ENCODE measurements around the gene ANKRD42. TPM values are rescaled to one million over a fixed set of nuclear protein-coding genes. Genes with fewer than 3 reads are reported as not detected.

Gene ANKRD42
- total RNA-seq, 1 experiment from 2014 or later: 5.7 TPM

DNA sequence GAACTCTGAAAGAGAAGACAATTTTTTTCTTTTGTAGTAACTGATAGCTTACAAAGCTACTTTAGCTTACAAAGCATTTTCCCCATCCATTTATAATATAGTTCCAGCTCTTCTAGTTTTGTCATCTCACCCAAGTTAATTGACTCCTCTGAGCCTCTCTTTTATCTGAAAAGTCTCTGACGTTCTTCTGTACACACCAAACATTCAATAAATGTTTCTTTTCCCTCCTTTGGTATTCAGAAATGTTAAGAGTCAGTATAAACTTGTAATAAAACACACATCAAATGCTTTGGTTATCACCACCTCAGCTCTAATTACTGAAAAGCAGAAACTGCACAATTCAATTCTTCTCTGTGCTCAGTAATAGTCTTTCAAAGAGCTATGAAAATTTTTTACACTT lies 86.7 kb downstream of the ANKRD42 start (continued):
- TF ChIP-seq, protein P1, sequence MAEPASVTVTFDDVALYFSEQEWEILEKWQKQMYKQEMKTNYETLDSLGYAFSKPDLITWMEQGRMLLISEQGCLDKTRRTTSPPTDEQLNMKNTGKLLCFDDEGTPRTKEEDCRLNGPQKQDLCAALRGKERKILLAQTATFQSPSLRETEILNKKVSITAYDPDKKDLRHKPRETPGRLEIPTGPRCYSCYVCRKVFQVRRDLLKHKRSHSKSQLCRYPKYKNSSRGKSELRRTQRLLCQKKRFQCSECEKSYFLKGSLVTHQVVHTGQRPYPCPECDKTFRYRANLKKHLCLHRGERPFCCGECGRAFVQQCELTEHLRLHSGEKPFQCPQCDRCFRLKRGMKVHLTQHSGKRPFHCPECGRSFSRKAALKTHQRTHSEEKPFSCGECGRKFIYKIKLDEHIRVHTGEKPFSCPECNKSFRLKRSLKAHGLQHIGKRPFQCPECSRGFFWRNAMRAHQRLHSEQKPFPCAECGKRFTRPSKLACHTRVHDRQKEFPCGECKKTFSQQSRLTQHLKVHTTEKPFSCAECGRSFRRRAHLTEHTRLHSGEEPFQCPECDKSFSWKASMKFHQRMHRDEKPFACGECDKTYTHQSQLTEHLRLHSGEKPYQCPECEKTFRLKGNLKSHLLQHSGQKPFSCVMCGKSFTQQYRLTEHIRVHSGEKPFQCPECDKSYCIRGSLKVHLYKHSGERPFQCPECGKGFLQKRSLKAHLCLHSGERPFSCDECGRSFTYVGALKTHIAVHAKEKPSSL (CRISPR knock-in tag; conservative IDR thresholded peaks at IDR 0.05): no peak
- no peak for TF ChIP-seq ZNF671 (CRISPR knock-in tag; IDR thresholded peaks at IDR 0.05)

GRCh38 chr11:83282084-83282716 lies 88.7 kb downstream of the ANKRD42 start:
- H3K4me1 Mint-ChIP-seq: peaks cover 29% of the 10 kb centered on the region
- POLR2A ChIA-PET: no interaction called here
- peak overlapping the region; percentile 13; the same call in 1 of the 2 replicates for H3K27ac Mint-ChIP-seq
- no peak overlapping the region; the same call in 1 of the 2 replicates for H3K4me3 Mint-ChIP-seq
- CTCF ChIA-PET: interaction anchor here (0.8 to 2.0 kb wide), 4 partner anchors 11 to 537 kb away, joined by 3 to 9 read pairs (median 3); no protein-coding TSS in a partner anchor
- ATAC-seq (no peak), DNase-seq (ENCODE audit: low spot score) (no peak)
- no peaks in the 10 kb centered on the region for H3K9me3 Mint-ChIP-seq
- no peaks in the 10 kb centered on the region for H3K27me3 Mint-ChIP-seq (ENCODE audit: low read depth)
- peaks cover 24% of the 10 kb centered on the region for H3K36me3 Mint-ChIP-seq
- TF ChIP-seq ZMAT4 (CRISPR knock-in tag; IDR thresholded peaks at IDR 0.05): no peak
- no peak for TF ChIP-seq GABPB1 (CRISPR knock-in tag; IDR thresholded peaks at IDR 0.05)
- no peak for TF ChIP-seq ZNF423 (CRISPR knock-in tag; IDR thresholded peaks at IDR 0.05)
- no peak for TF ChIP-seq MXD4 (CRISPR knock-in tag; IDR thresholded peaks at IDR 0.05; ENCODE audit: borderline replicate concordance)
- no peak for TF ChIP-seq ZNF671 (CRISPR knock-in tag; IDR thresholded peaks at IDR 0.05)
- no peak for TF ChIP-seq TP53 (CRISPR knock-in tag; IDR thresholded peaks at IDR 0.05)
- TF ChIP-seq CREM (CRISPR knock-in tag; IDR thresholded peaks at IDR 0.05): no peak
- TF ChIP-seq, protein P2, sequence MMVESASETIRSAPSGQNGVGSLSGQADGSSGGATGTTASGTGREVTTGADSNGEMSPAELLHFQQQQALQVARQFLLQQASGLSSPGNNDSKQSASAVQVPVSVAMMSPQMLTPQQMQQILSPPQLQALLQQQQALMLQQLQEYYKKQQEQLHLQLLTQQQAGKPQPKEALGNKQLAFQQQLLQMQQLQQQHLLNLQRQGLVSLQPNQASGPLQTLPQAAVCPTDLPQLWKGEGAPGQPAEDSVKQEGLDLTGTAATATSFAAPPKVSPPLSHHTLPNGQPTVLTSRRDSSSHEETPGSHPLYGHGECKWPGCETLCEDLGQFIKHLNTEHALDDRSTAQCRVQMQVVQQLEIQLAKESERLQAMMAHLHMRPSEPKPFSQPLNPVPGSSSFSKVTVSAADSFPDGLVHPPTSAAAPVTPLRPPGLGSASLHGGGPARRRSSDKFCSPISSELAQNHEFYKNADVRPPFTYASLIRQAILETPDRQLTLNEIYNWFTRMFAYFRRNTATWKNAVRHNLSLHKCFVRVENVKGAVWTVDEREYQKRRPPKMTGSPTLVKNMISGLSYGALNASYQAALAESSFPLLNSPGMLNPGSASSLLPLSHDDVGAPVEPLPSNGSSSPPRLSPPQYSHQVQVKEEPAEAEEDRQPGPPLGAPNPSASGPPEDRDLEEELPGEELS (CRISPR knock-in tag; IDR thresholded peaks at IDR 0.05): no peak
- TF ChIP-seq, protein P3, sequence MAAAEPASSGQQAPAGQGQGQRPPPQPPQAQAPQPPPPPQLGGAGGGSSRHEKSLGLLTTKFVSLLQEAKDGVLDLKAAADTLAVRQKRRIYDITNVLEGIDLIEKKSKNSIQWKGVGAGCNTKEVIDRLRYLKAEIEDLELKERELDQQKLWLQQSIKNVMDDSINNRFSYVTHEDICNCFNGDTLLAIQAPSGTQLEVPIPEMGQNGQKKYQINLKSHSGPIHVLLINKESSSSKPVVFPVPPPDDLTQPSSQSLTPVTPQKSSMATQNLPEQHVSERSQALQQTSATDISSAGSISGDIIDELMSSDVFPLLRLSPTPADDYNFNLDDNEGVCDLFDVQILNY (CRISPR knock-in tag; IDR thresholded peaks at IDR 0.05): no peak
- no peak for TF ChIP-seq CBFB (CRISPR knock-in tag; IDR thresholded peaks at IDR 0.05; ENCODE audit: low read depth)
- TF ChIP-seq HMGXB4 (CRISPR knock-in tag; IDR thresholded peaks at IDR 0.05): no peak
- no peak for TF ChIP-seq KAT7 (CRISPR knock-in tag; IDR thresholded peaks at IDR 0.05; ENCODE audit: borderline replicate concordance)
- TF ChIP-seq ATF2 (CRISPR knock-in tag; IDR thresholded peaks at IDR 0.05; ENCODE audit: borderline replicate concordance, low read depth): no peak
- TF ChIP-seq ZNF416 (CRISPR knock-in tag; IDR thresholded peaks at IDR 0.05): no peak
- no peak for TF ChIP-seq TEAD1 (CRISPR knock-in tag; IDR thresholded peaks at IDR 0.05)

Measured in WTC11 (cell line).